Choroid plexus epithelial cell (primary cell): ENCODE measurements around the gene PPP2R3C.
"Not testable (repeated sequence)": the region's sequence is repeated elsewhere in the genome, so short reads cannot be mapped to it uniquely, and the experiment has no call there.

ENCODE experiments used
- DNase-seq: peaks from one replicate; pipeline ENCODE4 v3.0.0-alpha.2; 2010; ENCODE audit warnings: low read depth
- H3K4me3 ChIP-seq: 2 replicates; pipeline ENCODE4 v1.5.1; 2011; ENCODE audit warnings: low read depth, mild to moderate bottlenecking, control low read depth, low read length, moderate library complexity
- CTCF ChIP-seq: conservative IDR thresholded peaks from 2 replicates; pipeline ENCODE4 v1.5.1; 2011; ENCODE audit warnings: low read depth, mild to moderate bottlenecking, control low read depth, inconsistent platforms, low read length, moderate library complexity

PPP2R3C gene

GRCh38 chr14:35083530-35084150 is 38.1 kb downstream of the PPP2R3C start:
- no peak overlapping the region for H3K4me3 ChIP-seq
- DNase-seq = no peak
- no peak for TF ChIP-seq CTCF

- no peak overlapping the region for H3K4me3 ChIP-seq
- DNase-seq = no peak
- TF ChIP-seq CTCF = no peak
Observed at GRCh38 chr14:35079742-35080141, 42.0 kb downstream of the PPP2R3C start.

- no peak overlapping the region for H3K4me3 ChIP-seq
- no peak for DNase-seq
- no peak for TF ChIP-seq CTCF
Observed at GRCh38 chr14:35078082-35078481, 43.7 kb downstream of the PPP2R3C start.

GRCh38 chr14:35073486-35073885 is 48.3 kb downstream of the PPP2R3C start:
- no peak for TF ChIP-seq CTCF
- DNase-seq = no peak
- no peak overlapping the region for H3K4me3 ChIP-seq

GRCh38 chr14:35072226-35072625 is 49.6 kb downstream of the PPP2R3C start:
- no peak overlapping the region for H3K4me3 ChIP-seq
- no peak for DNase-seq
- no peak for TF ChIP-seq CTCF

- DNase-seq = peak; percentile 48
- no peak overlapping the region for H3K4me3 ChIP-seq
- TF ChIP-seq CTCF = no peak
Observed at GRCh38 chr14:35068238-35069012, 53.4 kb downstream of the PPP2R3C start.

- H3K4me3 ChIP-seq, DNase-seq: not testable (repeated sequence)
Observed at GRCh38 chr14:35065731-35066130, 56.1 kb downstream of the PPP2R3C start.

- not testable (repeated sequence) for H3K4me3 ChIP-seq
- DNase-seq = peak; percentile 13
Observed at GRCh38 chr14:35061113-35061791, 60.5 kb downstream of the PPP2R3C start.
